Common myeloid progenitor, CD34-positive (primary cell): Measurements from ENCODE around the gene C10orf90.

Experiments used
- CTCF ChIA-PET: fragments of 350-600 bp; sonication (Branson Sonifier 250); formaldehyde crosslinking; loops from one replicate; lab custom pipeline; 2021; ENCODE audit warnings: antibody characterized with exemption; lab: Charles Lee
- POLR2A ChIA-PET: fragments of 350-600 bp; sonication (Branson Sonifier 250); formaldehyde crosslinking; loops from one replicate; lab custom pipeline; 2021; ENCODE audit warnings: antibody characterized with exemption; lab: Charles Lee
- DNase-seq, 3 donors: peaks; one replicate each; pipeline versions ENCODE4 v3.0.0 to v3.0.0-alpha.2; 2013
- H3K27ac ChIP-seq, 2 experiments: 1 replicate in 1 of 2; 2 replicates in 1 of 2; pipeline ENCODE4 v1.7.0; 2013; ENCODE audit warnings: inconsistent platforms in 2 of 2, low read length in 2 of 2, mild to moderate bottlenecking in 2 of 2, low read depth in 1 of 2, moderate library complexity in 1 of 2; ENCODE audit not compliant: severe bottlenecking in 2 of 2, insufficient read depth in 1 of 2, poor library complexity in 1 of 2
- H3K27me3 ChIP-seq, 5 experiments: replicated peaks in 2 of 5; 1 replicate in 3 of 5; 2 replicates in 2 of 5; pipeline versions ENCODE4 v1.6.1 to v1.7.0; 2013; ENCODE audit warnings: low read length in 4 of 5, mild to moderate bottlenecking in 2 of 5, moderate library complexity in 2 of 5, inconsistent platforms in 1 of 5; ENCODE audit not compliant: insufficient read depth in 5 of 5, control insufficient read depth in 4 of 5
- H3K36me3 ChIP-seq, 4 experiments: 1 replicate in 2 of 4; 2 replicates in 2 of 4; pipeline versions ENCODE4 v1.6.1 to v1.7.0; 2013; ENCODE audit warnings: low read length in 3 of 4, control low read depth in 1 of 4, mild to moderate bottlenecking in 1 of 4; ENCODE audit not compliant: control insufficient read depth in 4 of 4, insufficient read depth in 4 of 4
- H3K4me1 ChIP-seq, 4 experiments: 1 replicate in 3 of 4; 2 replicates in 1 of 4; pipeline versions ENCODE4 v1.6.1 to v1.7.1; 2013; ENCODE audit warnings: low read length in 3 of 4, mild to moderate bottlenecking in 3 of 4, control low read depth in 1 of 4, inconsistent platforms in 1 of 4, moderate library complexity in 1 of 4; ENCODE audit not compliant: control insufficient read depth in 4 of 4, insufficient read depth in 4 of 4; ENCODE audit errors: control extremely low read depth in 1 of 4
- H3K4me3 ChIP-seq, 7 experiments: 1 replicate in 4 of 7; 2 replicates in 3 of 7; pipeline versions ENCODE4 v1.5.1 to v1.7.0; 2013; ENCODE audit warnings: mild to moderate bottlenecking in 7 of 7, low read length in 6 of 7, moderate library complexity in 6 of 7, inconsistent platforms in 2 of 7, low read depth in 2 of 7, control low read depth in 1 of 7; ENCODE audit not compliant: insufficient read depth in 4 of 7, control insufficient read depth in 1 of 7; ENCODE audit errors: extremely low read depth in 1 of 7
- H3K9me3 ChIP-seq, 5 experiments: 1 replicate in 4 of 5; 2 replicates in 1 of 5; pipeline versions ENCODE4 v1.6.1 to v1.7.1; 2013; ENCODE audit warnings: low read length in 4 of 5, mild to moderate bottlenecking in 2 of 5, inconsistent platforms in 1 of 5, low read depth in 1 of 5, moderate library complexity in 1 of 5; ENCODE audit not compliant: control insufficient read depth in 4 of 5, insufficient read depth in 2 of 5; ENCODE audit errors: control extremely low read depth in 1 of 5
- WGBS: methylation state at CpG from one replicate; pipeline ENCODE4 v1.1.5; 2013; ENCODE audit not compliant: insufficient coverage; 5-methylcytosine and 5-hydroxymethylcytosine counted together

C10orf90 gene

DNA sequence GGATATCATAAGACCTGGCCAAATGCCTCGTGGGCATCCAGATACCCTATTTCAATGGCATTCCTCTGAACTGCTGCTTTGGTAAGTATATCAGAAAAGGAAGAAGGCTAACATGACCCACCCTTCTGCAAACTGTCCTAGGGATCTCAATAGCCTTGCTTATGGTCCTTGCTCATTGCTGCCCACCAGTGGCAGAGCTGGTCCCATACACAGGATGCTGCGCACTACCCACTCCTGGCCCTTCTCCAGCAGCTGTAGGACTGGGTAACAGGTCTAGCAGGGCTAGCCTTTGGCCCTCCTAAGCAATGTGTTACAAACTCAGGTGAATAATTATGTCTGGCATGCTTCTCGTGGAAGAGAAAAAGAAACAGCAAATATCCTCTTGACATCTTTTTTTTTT, 72.5 kb downstream of the C10orf90 start:
- ChIA-PET POLR2A (no interaction called here), CTCF (interaction anchor here (0.9 to 1.4 kb wide), 3 partner anchors 9 to 664 kb away, joined by 3 to 4 read pairs (median 3); no protein-coding TSS in a partner anchor)
- WGBS, result 70% methylated on average over 1 of the region's 3 CpGs
- peak; percentile 26 to 47 (median 40) for DNase-seq
- H3K36me3 ChIP-seq, result no peaks in the 10 kb centered on the region
- no peak overlapping the region for H3K4me3 ChIP-seq
- no peak overlapping the region for H3K27ac ChIP-seq
- no peaks in the 10 kb centered on the region for H3K4me1 ChIP-seq
- peaks cover 0 to 16% (median 2%) of the 10 kb centered on the region in 5 experiments for H3K27me3 ChIP-seq
- H3K9me3 ChIP-seq, result peaks cover 0 to 2% (median 0%) of the 10 kb centered on the region in 5 experiments

DNA sequence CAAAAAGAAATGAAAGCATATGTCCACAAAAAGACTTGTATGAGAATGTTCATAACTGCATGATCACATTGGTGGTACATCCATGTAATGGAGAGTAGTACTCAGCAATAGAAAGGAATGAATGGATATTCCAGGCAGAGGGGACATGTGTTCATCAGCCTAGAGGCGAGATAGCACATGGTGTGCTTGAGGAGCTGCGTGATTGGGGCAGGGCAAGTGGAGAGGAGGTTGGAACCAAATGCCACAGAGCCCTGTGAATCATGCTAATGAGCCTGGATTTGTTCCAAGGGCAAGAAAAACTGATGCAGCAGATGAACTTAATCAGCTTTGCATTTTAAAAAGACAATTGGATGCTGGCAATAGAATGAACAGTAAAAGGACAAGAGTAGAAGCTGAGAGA, 73.3 kb downstream of the C10orf90 start:
- H3K36me3 ChIP-seq, result no peaks in the 10 kb centered on the region
- peaks cover 0 to 13% (median 2%) of the 10 kb centered on the region in 5 experiments for H3K27me3 ChIP-seq
- H3K4me1 ChIP-seq, result no peaks in the 10 kb centered on the region
- CTCF ChIA-PET, result no interaction called here
- H3K9me3 ChIP-seq, result peaks cover 0 to 2% (median 0%) of the 10 kb centered on the region in 5 experiments
- no peak overlapping the region for H3K27ac ChIP-seq
- DNase-seq, result no peak
- WGBS, result 96% methylated on average over 2 of the region's 2 CpGs
- POLR2A ChIA-PET, result no interaction called here
- H3K4me3 ChIP-seq, result no peak overlapping the region

DNA sequence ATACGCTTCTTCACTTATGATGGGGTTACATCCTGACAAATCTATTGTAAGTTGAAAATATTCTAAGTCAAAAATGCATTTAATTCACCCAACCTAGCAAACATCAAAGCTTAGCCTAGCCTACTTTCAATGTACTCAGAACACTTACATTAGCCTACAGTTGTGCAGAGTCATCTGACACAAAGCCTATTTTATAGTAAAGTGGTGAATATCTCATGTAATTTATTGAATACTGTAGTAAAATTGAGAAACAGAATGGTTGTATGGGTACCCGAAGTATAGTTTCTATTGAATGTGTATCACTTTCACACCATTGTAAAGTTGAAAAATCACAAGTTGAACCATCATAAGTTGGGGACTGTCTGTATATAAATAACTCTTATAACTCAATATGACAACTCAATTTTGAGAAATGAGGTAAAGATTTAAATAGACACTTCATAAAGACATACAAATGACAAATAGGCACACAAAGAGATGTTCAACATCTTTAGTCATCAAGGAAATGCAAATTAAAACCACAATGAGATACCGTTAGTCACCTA, 73.9 kb downstream of the C10orf90 start:
- DNase-seq, result no peak
- no peak overlapping the region for H3K27ac ChIP-seq
- no peak overlapping the region for H3K4me3 ChIP-seq
- POLR2A ChIA-PET, result no interaction called here
- H3K9me3 ChIP-seq, result peaks cover 0 to 2% (median 0%) of the 10 kb centered on the region in 5 experiments
- CTCF ChIA-PET, result no interaction called here
- peaks cover 0 to 12% (median 2%) of the 10 kb centered on the region in 5 experiments for H3K27me3 ChIP-seq
- no peaks in the 10 kb centered on the region for H3K36me3 ChIP-seq
- no peaks in the 10 kb centered on the region for H3K4me1 ChIP-seq
- WGBS, result no CpG with 5 or more reads among the region's 3 CpGs

DNA sequence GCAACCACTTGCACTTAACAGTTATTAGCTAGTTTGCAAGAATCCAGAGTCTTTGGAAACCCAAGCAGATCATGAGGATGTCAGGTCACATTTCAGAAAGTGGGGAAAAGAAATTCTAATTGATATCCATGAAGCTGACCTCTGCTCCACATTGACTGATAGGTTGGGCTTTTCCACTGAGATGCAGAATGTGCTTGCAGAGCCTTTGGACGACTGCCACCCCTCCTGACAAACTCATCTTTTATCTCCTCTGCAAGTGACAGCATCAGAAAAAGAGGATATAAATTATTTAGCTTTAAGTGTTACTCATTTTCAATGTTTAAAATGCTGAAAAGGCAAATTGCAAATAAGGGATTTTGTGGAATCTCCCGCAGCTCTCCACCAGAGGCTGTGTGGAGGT, 75.3 kb downstream of the C10orf90 start:
- POLR2A ChIA-PET, result no interaction called here
- H3K27me3 ChIP-seq, result peaks cover 0 to 9% (median 2%) of the 10 kb centered on the region in 5 experiments
- H3K4me1 ChIP-seq, result no peaks in the 10 kb centered on the region
- H3K9me3 ChIP-seq, result peaks cover 0 to 2% (median 0%) of the 10 kb centered on the region in 5 experiments
- 75% methylated on average over 2 of the region's 2 CpGs for WGBS
- H3K4me3 ChIP-seq, result no peak overlapping the region
- no peak for DNase-seq
- H3K27ac ChIP-seq, result no peak overlapping the region
- H3K36me3 ChIP-seq, result no peaks in the 10 kb centered on the region
- CTCF ChIA-PET, result no interaction called here

DNA sequence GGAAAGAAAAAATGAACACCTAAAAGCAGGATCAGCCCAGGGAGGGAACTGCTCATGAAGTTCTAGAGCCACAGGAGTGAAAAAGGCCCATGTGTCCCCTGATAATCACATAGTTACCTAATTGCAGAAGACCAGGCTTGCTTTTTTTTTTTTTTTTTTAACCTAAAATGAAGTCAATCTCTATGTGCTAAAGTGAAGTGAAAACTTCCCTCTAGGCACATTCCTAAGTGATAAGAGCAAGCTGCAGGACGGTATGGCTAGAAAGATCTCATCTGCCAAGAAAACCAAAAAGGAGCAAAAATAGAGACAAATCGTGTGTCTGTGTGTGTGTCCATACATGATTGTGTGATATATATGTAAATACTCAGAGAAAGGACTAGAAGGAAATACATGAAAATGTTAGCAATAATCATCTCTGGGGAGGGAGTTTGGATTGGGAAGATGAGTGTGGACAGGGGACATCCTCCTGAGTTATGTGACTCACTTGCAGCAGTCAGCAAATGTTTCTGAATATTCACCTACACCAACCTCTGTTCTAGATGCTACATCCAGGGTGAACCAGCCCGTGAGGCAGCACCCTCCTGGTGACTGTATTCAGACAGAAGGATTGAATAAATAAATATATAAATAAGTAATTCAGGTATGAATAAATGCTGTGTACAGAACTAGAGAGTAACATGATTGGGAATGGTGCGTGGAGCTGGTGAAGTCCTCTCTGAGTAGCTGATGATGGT, 76.4 kb downstream of the C10orf90 start:
- WGBS, result 92% methylated on average over 3 of the region's 4 CpGs
- H3K4me3 ChIP-seq, result no peak overlapping the region
- H3K36me3 ChIP-seq, result no peaks in the 10 kb centered on the region
- H3K4me1 ChIP-seq, result no peaks in the 10 kb centered on the region
- ChIA-PET POLR2A (no interaction called here), CTCF (no interaction called here)
- DNase-seq, result no peak
- H3K27me3 ChIP-seq, result peaks cover 0 to 5% (median 2%) of the 10 kb centered on the region in 5 experiments
- H3K27ac ChIP-seq, result no peak overlapping the region
- H3K9me3 ChIP-seq, result peaks cover 0 to 2% (median 0%) of the 10 kb centered on the region in 5 experiments

DNA sequence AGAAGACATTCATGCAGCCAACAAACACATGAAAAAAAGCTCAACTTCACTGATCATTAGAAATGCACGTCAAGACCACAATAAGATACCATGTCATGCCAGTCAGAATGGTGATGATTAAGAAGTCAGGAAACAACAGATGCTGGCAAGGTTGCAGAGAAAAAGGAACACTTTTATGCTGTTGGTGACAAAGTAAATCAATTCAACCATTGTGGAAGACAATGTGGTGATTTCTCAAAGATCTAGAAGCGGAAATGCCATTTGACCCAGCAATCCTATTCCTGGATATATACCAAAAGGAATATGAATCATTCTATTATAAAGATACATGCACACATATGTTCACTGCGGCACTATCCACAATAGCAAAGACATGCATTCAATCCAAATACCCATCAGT, 77.6 kb downstream of the C10orf90 start:
- no peak for DNase-seq
- Histone ChIP-seq H3K4me3 (no peak overlapping the region), H3K9me3 (peaks cover 0 to 2% (median 0%) of the 10 kb centered on the region in 5 experiments), H3K4me1 (no peaks in the 10 kb centered on the region), H3K27ac (no peak overlapping the region), H3K36me3 (no peaks in the 10 kb centered on the region), H3K27me3 (peaks cover 0 to 8% (median 2%) of the 10 kb centered on the region in 5 experiments)
- ChIA-PET CTCF (no interaction called here), POLR2A (no interaction called here)
- 100% methylated on average over 1 of the region's 3 CpGs for WGBS

DNA sequence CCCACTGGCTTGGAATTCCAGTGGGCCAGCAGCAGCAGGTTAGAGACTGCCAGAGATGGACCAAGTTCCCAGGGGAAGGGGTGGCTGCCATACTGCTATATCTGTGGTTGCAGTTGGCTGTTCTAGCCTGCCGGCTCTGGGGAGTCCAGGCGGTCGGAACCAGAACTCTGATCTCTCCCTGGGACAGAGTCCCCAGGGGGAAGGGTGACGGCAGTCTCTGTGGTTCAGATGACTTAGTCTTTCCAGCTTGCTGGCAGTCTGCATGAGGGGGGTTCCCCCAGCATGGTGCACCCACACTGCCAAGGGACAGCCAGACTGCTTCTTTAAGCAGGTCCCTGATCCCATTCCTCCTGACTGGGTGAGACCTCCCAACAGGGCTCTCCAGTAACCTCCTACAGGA, 82.5 kb downstream of the C10orf90 start:
- Histone ChIP-seq H3K4me1 (no peaks in the 10 kb centered on the region), H3K36me3 (no peaks in the 10 kb centered on the region), H3K27ac (no peak overlapping the region), H3K27me3 (peaks cover 0 to 7% (median 0%) of the 10 kb centered on the region in 5 experiments), H3K4me3 (no peak overlapping the region), H3K9me3 (peaks cover 0 to 3% (median 0%) of the 10 kb centered on the region in 5 experiments)
- ChIA-PET POLR2A (no interaction called here), CTCF (no interaction called here)
- WGBS, result 92% methylated on average over 4 of the region's 4 CpGs
- no peak for DNase-seq
